T-helper 1 cell treated with Interleukin-12 subunit alpha and Interleukin-12 subunit beta and Interleukin-4 antibody, amounts not matched to agents 30 μg/mL and 1 μg/mL, for 36 hours (primary cell): ENCODE results near the gene LAMB1.

ENCODE experiments used
- H3K27ac Mint-ChIP-seq: one replicate; pipeline ENCODE4 v1.8.0; 2021; ENCODE audit warnings: mild to moderate bottlenecking, mixed read lengths
- H3K27me3 Mint-ChIP-seq: one replicate; pipeline ENCODE4 v1.8.0; 2021; ENCODE audit warnings: low read depth, mixed read lengths
- H3K36me3 Mint-ChIP-seq: one replicate; pipeline ENCODE4 v1.8.0; 2021; ENCODE audit warnings: low read depth, mixed read lengths
- H3K4me1 Mint-ChIP-seq: one replicate; pipeline ENCODE4 v1.8.0; 2021; ENCODE audit warnings: low read depth, mixed read lengths
- H3K4me3 Mint-ChIP-seq: one replicate; pipeline ENCODE4 v1.8.0; 2021; ENCODE audit warnings: mild to moderate bottlenecking, moderate library complexity, mixed read lengths
- H3K9me3 Mint-ChIP-seq: one replicate; pipeline ENCODE4 v1.8.0; 2021; ENCODE audit warnings: mixed read lengths

Gene LAMB1

GRCh38 chr7:108010377-108010776 is 7.4 kb upstream of the LAMB1 start:
- Mint-ChIP-seq H3K4me3 (no peak overlapping the region), H3K4me1 (no peaks in the 10 kb centered on the region), H3K27me3 (peaks cover 29% of the 10 kb centered on the region), H3K36me3 (no peaks in the 10 kb centered on the region), H3K9me3 (no peaks in the 10 kb centered on the region), H3K27ac (no peak overlapping the region)

GRCh38 chr7:108009873-108010272 is 6.9 kb upstream of the LAMB1 start:
- no peak overlapping the region for H3K27ac Mint-ChIP-seq
- H3K27me3 Mint-ChIP-seq: peaks cover 33% of the 10 kb centered on the region
- H3K9me3 Mint-ChIP-seq: no peaks in the 10 kb centered on the region
- H3K4me3 Mint-ChIP-seq: no peak overlapping the region
- no peaks in the 10 kb centered on the region for H3K4me1 Mint-ChIP-seq
- no peaks in the 10 kb centered on the region for H3K36me3 Mint-ChIP-seq

- H3K36me3 Mint-ChIP-seq: no peaks in the 10 kb centered on the region
- H3K9me3 Mint-ChIP-seq: no peaks in the 10 kb centered on the region
- H3K27me3 Mint-ChIP-seq: peaks cover 43% of the 10 kb centered on the region
- no peak overlapping the region for H3K27ac Mint-ChIP-seq
- H3K4me1 Mint-ChIP-seq: peaks cover 3% of the 10 kb centered on the region
- H3K4me3 Mint-ChIP-seq: no peak overlapping the region
Measured at GRCh38 chr7:108008827-108009226, 5.9 kb upstream of the LAMB1 start.

GRCh38 chr7:108008240-108008639 is 5.3 kb upstream of the LAMB1 start:
- Mint-ChIP-seq H3K4me3 (no peak overlapping the region), H3K4me1 (peaks cover 3% of the 10 kb centered on the region), H3K36me3 (no peaks in the 10 kb centered on the region), H3K9me3 (no peaks in the 10 kb centered on the region), H3K27ac (no peak overlapping the region), H3K27me3 (peaks cover 48% of the 10 kb centered on the region)

- Mint-ChIP-seq H3K27ac (no peak overlapping the region), H3K9me3 (no peaks in the 10 kb centered on the region), H3K4me1 (peaks cover 3% of the 10 kb centered on the region), H3K27me3 (peaks cover 51% of the 10 kb centered on the region), H3K36me3 (no peaks in the 10 kb centered on the region), H3K4me3 (no peak overlapping the region)
Measured at GRCh38 chr7:108007762-108008161, 4.8 kb upstream of the LAMB1 start.

GRCh38 chr7:108007261-108007660 is 4.3 kb upstream of the LAMB1 start:
- Mint-ChIP-seq H3K4me1 (peaks cover 3% of the 10 kb centered on the region), H3K36me3 (no peaks in the 10 kb centered on the region), H3K27ac (no peak overlapping the region), H3K9me3 (no peaks in the 10 kb centered on the region), H3K27me3 (peaks cover 53% of the 10 kb centered on the region), H3K4me3 (no peak overlapping the region)

- H3K36me3 Mint-ChIP-seq: no peaks in the 10 kb centered on the region
- peaks cover 6% of the 10 kb centered on the region for H3K4me1 Mint-ChIP-seq
- no peak overlapping the region for H3K27ac Mint-ChIP-seq
- no peaks in the 10 kb centered on the region for H3K9me3 Mint-ChIP-seq
- peaks cover 67% of the 10 kb centered on the region for H3K27me3 Mint-ChIP-seq
- H3K4me3 Mint-ChIP-seq: peak overlapping the region; percentile 6
Measured at GRCh38 chr7:108004220-108005142, 1.5 kb upstream of the LAMB1 start.

- Mint-ChIP-seq H3K36me3 (no peaks in the 10 kb centered on the region), H3K4me1 (peaks cover 6% of the 10 kb centered on the region), H3K9me3 (no peaks in the 10 kb centered on the region), H3K27ac (no peak overlapping the region), H3K27me3 (peaks cover 76% of the 10 kb centered on the region), H3K4me3 (no peak overlapping the region)
Measured at GRCh38 chr7:108003599-108003935, 606 bp upstream of the LAMB1 start.

- no peak overlapping the region for H3K27ac Mint-ChIP-seq
- peaks cover 6% of the 10 kb centered on the region for H3K4me1 Mint-ChIP-seq
- H3K27me3 Mint-ChIP-seq: peaks cover 78% of the 10 kb centered on the region
- H3K9me3 Mint-ChIP-seq: no peaks in the 10 kb centered on the region
- peak overlapping the region; percentile 49 for H3K4me3 Mint-ChIP-seq
- no peaks in the 10 kb centered on the region for H3K36me3 Mint-ChIP-seq
Measured at GRCh38 chr7:108001764-108002725, 916 bp downstream of the LAMB1 start.

GRCh38 chr7:108000875-108001763 is 1.8 kb downstream of the LAMB1 start:
- Mint-ChIP-seq H3K4me3 (peak overlapping the region; percentile 49), H3K4me1 (peaks cover 6% of the 10 kb centered on the region), H3K9me3 (no peaks in the 10 kb centered on the region), H3K27ac (no peak overlapping the region), H3K36me3 (no peaks in the 10 kb centered on the region), H3K27me3 (peaks cover 73% of the 10 kb centered on the region)

GRCh38 chr7:107999779-108000560 is 3.0 kb downstream of the LAMB1 start:
- H3K9me3 Mint-ChIP-seq: no peaks in the 10 kb centered on the region
- H3K4me1 Mint-ChIP-seq: peaks cover 6% of the 10 kb centered on the region
- H3K27me3 Mint-ChIP-seq: peaks cover 76% of the 10 kb centered on the region
- H3K36me3 Mint-ChIP-seq: no peaks in the 10 kb centered on the region
- H3K4me3 Mint-ChIP-seq: no peak overlapping the region
- H3K27ac Mint-ChIP-seq: no peak overlapping the region

- H3K9me3 Mint-ChIP-seq: no peaks in the 10 kb centered on the region
- H3K4me3 Mint-ChIP-seq: no peak overlapping the region
- H3K27me3 Mint-ChIP-seq: peaks cover 65% of the 10 kb centered on the region
- H3K36me3 Mint-ChIP-seq: no peaks in the 10 kb centered on the region
- peaks cover 4% of the 10 kb centered on the region for H3K4me1 Mint-ChIP-seq
- no peak overlapping the region for H3K27ac Mint-ChIP-seq
Measured at GRCh38 chr7:107998660-107999480, 4.1 kb downstream of the LAMB1 start.

- H3K27me3 Mint-ChIP-seq: peaks cover 64% of the 10 kb centered on the region
- H3K36me3 Mint-ChIP-seq: no peaks in the 10 kb centered on the region
- H3K4me1 Mint-ChIP-seq: peaks cover 3% of the 10 kb centered on the region
- H3K4me3 Mint-ChIP-seq: no peak overlapping the region
- no peak overlapping the region for H3K27ac Mint-ChIP-seq
- H3K9me3 Mint-ChIP-seq: no peaks in the 10 kb centered on the region
Measured at GRCh38 chr7:107998150-107998549, 4.8 kb downstream of the LAMB1 start.
